Gastrocnemius medialis (tissue), 4 donors: ENCODE measurements around the gene GALNT17. TPM values are rescaled to one million over a fixed set of nuclear protein-coding genes. Genes with fewer than 3 reads are reported as not detected.

Experiments
- ATAC-seq, 2 donors: fragments of 150-250 bp; one replicate each; pipeline ENCODE4 v1.9.1; 2016
- DNase-seq, 2 donors: peaks; one replicate each; pipeline ENCODE4 v3.0.0-alpha.2; 2019
- H3K27ac ChIP-seq, 4 donors: fragments of 200-600 bp; sonication (generic); 1 replicate in 1 of 4; 2 replicates in 3 of 4; pipeline ENCODE4 v1.5.1; 2016 to 2018; ENCODE audit warnings: mild to moderate bottlenecking in 2 of 4, moderate library complexity in 1 of 4
- H3K27me3 ChIP-seq, 3 donors: fragments of 200-600 bp; sonication (generic) in 2 of 3; 1 replicate in 1 of 3; 2 replicates in 2 of 3; pipeline versions ENCODE4 v1.5.1 to v1.6.0; 2016 to 2019; ENCODE audit warnings: mild to moderate bottlenecking in 1 of 3, moderate library complexity in 1 of 3
- H3K36me3 ChIP-seq, 2 donors: fragments of 200-600 bp; sonication (generic) in 1 of 2; one replicate each; pipeline ENCODE4 v1.5.1; 2017 to 2018
- H3K4me1 ChIP-seq, 2 donors: fragments of 200-600 bp; sonication (generic) in 1 of 2; one replicate each; pipeline ENCODE4 v1.5.1; 2016 to 2017; ENCODE audit warnings: mild to moderate bottlenecking in 2 of 2
- H3K4me3 ChIP-seq, 4 donors: fragments of 200-600 bp; sonication (generic) in 3 of 4; 1 replicate in 1 of 4; 2 replicates in 3 of 4; pipeline ENCODE4 v1.5.1; 2016 to 2019; ENCODE audit warnings: mild to moderate bottlenecking in 2 of 4
- H3K9me3 ChIP-seq, 3 donors: fragments of 200-600 bp; sonication (generic) in 2 of 3; 1 replicate in 1 of 3; 2 replicates in 2 of 3; pipeline ENCODE4 v1.5.1; 2016 to 2019
- POLR2A ChIP-seq, 2 donors: fragments of 450-650 bp; IDR thresholded peaks; one replicate each; pipeline ENCODE4 v1.6.1; 2017; ENCODE audit warnings: antibody characterized with exemption in 2 of 2, mild to moderate bottlenecking in 2 of 2, moderate library complexity in 2 of 2
- in situ Hi-C, 4 donors: fragments of 200-750 bp; cut with MboI; loops; one replicate each; pipeline versions ENCODE4 v1.15.0 to v1.8.0; 2017; ENCODE audit warnings: low sequenced_read_pairs in 4 of 4
- intact Hi-C: fragments of 100-400 bp; cut with DNase I; formaldehyde crosslinking; loops from one replicate; pipeline ENCODE4 v1.15.1; 2023; ENCODE audit warnings: low total_unique reads
- total RNA-seq, 4 donors: library from RNA; depleted of rRNA; stranded (reverse); fragments of >200 nt; gene quantifications; one replicate each; pipeline versions ENCODE4 v1.1.0 to v1.2.3, GENCODE V29; 2016
- TF ChIP-seq, protein P1 (sequence below), 5 experiments: fragments of 450-650 bp in 3 of 5; fragments of 200-600 bp in 2 of 5; sonication (generic) in 2 of 5; IDR thresholded peaks in 4 of 5; conservative IDR thresholded peaks in 1 of 5; 1 replicate in 4 of 5; 2 replicates in 1 of 5; pipeline ENCODE4 v1.5.1; 2016 to 2019; ENCODE audit warnings: antibody characterized with exemption in 5 of 5, mild to moderate bottlenecking in 3 of 5, moderate library complexity in 3 of 5

GALNT17 gene
- total RNA-seq, 4 donors from 2014 or later = 1.9 to 13.0 (median 12.3) TPM

DNA sequence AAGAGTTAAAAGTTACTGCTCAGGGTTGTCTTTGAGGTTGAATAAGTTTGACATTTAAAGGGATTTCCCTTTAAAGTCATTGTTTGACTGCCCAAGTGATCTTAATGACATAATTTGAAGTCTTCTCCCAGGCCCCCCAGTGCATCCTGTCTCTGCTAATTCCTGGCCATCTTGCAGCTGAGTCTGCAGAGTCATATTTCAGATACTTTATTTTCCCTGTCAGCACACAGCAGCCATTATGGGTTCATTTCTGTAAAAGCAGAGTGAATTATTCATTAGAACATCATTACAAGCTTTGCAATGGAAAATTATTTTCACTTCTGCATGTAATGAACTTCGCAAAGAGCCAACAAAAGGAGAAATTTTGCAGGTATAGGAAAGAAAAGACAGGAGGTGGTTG, 536.6 kb downstream of the GALNT17 start:
- H3K27ac ChIP-seq = no peak overlapping the region
- DNase-seq (no peak), ATAC-seq (no peak)
- no peak overlapping the region for H3K4me3 ChIP-seq
- intact Hi-C loops = no loop called here
- H3K36me3 ChIP-seq = no peaks in the 10 kb centered on the region
- H3K9me3 ChIP-seq = no peaks in the 10 kb centered on the region
- TF ChIP-seq, protein P1, sequence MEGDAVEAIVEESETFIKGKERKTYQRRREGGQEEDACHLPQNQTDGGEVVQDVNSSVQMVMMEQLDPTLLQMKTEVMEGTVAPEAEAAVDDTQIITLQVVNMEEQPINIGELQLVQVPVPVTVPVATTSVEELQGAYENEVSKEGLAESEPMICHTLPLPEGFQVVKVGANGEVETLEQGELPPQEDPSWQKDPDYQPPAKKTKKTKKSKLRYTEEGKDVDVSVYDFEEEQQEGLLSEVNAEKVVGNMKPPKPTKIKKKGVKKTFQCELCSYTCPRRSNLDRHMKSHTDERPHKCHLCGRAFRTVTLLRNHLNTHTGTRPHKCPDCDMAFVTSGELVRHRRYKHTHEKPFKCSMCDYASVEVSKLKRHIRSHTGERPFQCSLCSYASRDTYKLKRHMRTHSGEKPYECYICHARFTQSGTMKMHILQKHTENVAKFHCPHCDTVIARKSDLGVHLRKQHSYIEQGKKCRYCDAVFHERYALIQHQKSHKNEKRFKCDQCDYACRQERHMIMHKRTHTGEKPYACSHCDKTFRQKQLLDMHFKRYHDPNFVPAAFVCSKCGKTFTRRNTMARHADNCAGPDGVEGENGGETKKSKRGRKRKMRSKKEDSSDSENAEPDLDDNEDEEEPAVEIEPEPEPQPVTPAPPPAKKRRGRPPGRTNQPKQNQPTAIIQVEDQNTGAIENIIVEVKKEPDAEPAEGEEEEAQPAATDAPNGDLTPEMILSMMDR (IDR thresholded peaks at IDR 0.05 in 4 of 5, conservative IDR thresholded peaks at IDR 0.05 in 1 of 5) = no peak
- TF ChIP-seq POLR2A (IDR thresholded peaks at IDR 0.05) = no peak
- no peaks in the 10 kb centered on the region for H3K27me3 ChIP-seq
- in situ Hi-C loops = no loop called here
- H3K4me1 ChIP-seq = no peaks in the 10 kb centered on the region

DNA sequence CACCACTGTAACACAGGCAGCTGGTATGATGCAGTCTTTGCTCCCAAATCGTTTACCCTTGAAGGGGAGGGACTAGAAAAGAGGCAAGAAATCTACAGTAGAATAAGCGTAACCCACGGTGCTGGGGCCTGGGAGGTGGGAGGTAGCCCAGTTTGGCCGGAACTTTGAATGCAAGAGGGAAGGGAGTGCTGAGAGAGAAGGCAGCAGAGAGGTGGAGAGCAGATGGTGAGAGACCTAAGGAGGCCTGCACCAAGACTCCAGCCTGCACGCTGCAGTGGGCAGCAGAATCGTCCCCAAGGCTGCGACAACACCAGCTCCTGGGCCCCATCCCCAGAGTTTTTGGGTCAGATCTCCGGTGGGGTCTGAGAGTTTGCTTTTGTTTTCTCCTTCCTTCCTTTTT, 547.5 kb downstream of the GALNT17 start:
- DNase-seq = no peak
- no peaks in the 10 kb centered on the region for H3K9me3 ChIP-seq
- ATAC-seq = no peak
- H3K27ac ChIP-seq = no peak overlapping the region
- H3K4me3 ChIP-seq = no peak overlapping the region
- no peaks in the 10 kb centered on the region for H3K36me3 ChIP-seq
- intact Hi-C loops (no loop called here), in situ Hi-C loops (no loop called here)
- no peaks in the 10 kb centered on the region for H3K4me1 ChIP-seq
- TF ChIP-seq POLR2A (IDR thresholded peaks at IDR 0.05) = no peak
- TF ChIP-seq, protein P1 (IDR thresholded peaks at IDR 0.05 in 4 of 5, conservative IDR thresholded peaks at IDR 0.05 in 1 of 5) = no peak
- no peaks in the 10 kb centered on the region for H3K27me3 ChIP-seq

GRCh38 chr7:71682181-71682580, 550.2 kb downstream of the GALNT17 start:
- DNase-seq = no peak
- Histone ChIP-seq H3K27ac (no peak overlapping the region), H3K27me3 (no peaks in the 10 kb centered on the region), H3K4me1 (no peaks in the 10 kb centered on the region), H3K36me3 (no peaks in the 10 kb centered on the region), H3K9me3 (no peaks in the 10 kb centered on the region), H3K4me3 (no peak overlapping the region)
- no peak for TF ChIP-seq POLR2A (IDR thresholded peaks at IDR 0.05)
- TF ChIP-seq, protein P1 (IDR thresholded peaks at IDR 0.05 in 4 of 5, conservative IDR thresholded peaks at IDR 0.05 in 1 of 5) = no peak
- ATAC-seq = no peak
- intact Hi-C loops (no loop called here), in situ Hi-C loops (no loop called here)

GRCh38 chr7:71682841-71683781, 551.2 kb downstream of the GALNT17 start:
- Histone ChIP-seq H3K4me3 (no peak overlapping the region), H3K36me3 (no peaks in the 10 kb centered on the region), H3K9me3 (no peaks in the 10 kb centered on the region), H3K27ac (no peak overlapping the region), H3K4me1 (no peaks in the 10 kb centered on the region), H3K27me3 (no peaks in the 10 kb centered on the region)
- ATAC-seq = no peak
- no peak for DNase-seq
- intact Hi-C loops (no loop called here), in situ Hi-C loops (no loop called here)
- TF ChIP-seq POLR2A (IDR thresholded peaks at IDR 0.05) = no peak

DNA sequence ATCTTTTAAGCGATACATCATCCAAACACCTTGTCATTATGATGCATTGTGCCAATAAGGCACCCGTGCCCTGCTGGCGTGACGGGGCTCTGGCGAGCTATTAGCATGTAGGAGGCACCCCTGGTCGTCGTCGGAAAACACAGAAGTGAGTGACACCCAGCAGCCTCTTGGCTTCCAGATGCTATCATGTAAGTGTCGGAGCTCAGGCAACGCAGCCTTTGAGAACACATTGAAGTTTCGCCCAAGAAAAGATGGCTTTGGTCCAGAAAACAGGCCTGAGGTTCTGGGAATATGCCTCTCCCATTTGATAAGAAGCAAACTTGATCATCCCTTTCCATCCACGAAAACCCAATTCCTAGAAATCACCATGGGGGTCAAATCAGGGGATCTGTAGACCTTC, 555.3 kb downstream of the GALNT17 start:
- no peaks in the 10 kb centered on the region for H3K36me3 ChIP-seq
- no peaks in the 10 kb centered on the region for H3K9me3 ChIP-seq
- no peak for DNase-seq
- in situ Hi-C loops (no loop called here), intact Hi-C loops (no loop called here)
- ATAC-seq = no peak
- no peak overlapping the region for H3K27ac ChIP-seq
- no peak overlapping the region for H3K4me3 ChIP-seq
- H3K27me3 ChIP-seq = no peaks in the 10 kb centered on the region
- TF ChIP-seq POLR2A (IDR thresholded peaks at IDR 0.05) = no peak
- TF ChIP-seq, protein P1 (IDR thresholded peaks at IDR 0.05 in 4 of 5, conservative IDR thresholded peaks at IDR 0.05 in 1 of 5) = no peak
- H3K4me1 ChIP-seq = no peaks in the 10 kb centered on the region
